H1 (cell line): Measurements from ENCODE around the gene IL2RA. TPM values are rescaled to one million over a fixed set of nuclear protein-coding genes. Genes with fewer than 3 reads are reported as not detected.

Source experiments
- CTCF ChIA-PET: fragments of 300-600 bp; sonication (Branson Sonifier 250); formaldehyde crosslinking; loops from one replicate; lab custom pipeline; 2021; ENCODE audit not compliant: partially characterized antibody; lab: Charles Lee
- POLR2A ChIA-PET: fragments of 300-600 bp; sonication (Branson Sonifier 250); formaldehyde crosslinking; loops from one replicate; lab custom pipeline; 2021; ENCODE audit warnings: inconsistent platforms; ENCODE audit not compliant: partially characterized antibody; lab: Charles Lee
- DNase-seq, 2 experiments: peaks; one replicate each; pipeline versions ENCODE4 v3.0.0 to v3.0.0-alpha.2; 2010 to 2022; ENCODE audit warnings: low spot score in 2 of 2, low read depth in 1 of 2, mixed read lengths in 1 of 2
- FAIRE-seq: peaks from 2 replicates; lab custom pipeline; 2011; peaks lifted over from hg19 to GRCh38; lab: Jason Lieb, UNC
- H2AFZ ChIP-seq: 2 replicates; pipeline ENCODE4 v1.8.1; 2012; ENCODE audit warnings: low read length, inconsistent platforms
- H2AK5ac ChIP-seq: 2 replicates; pipeline ENCODE4 v1.6.1; 2013; ENCODE audit warnings: low read depth, low read length
- H2BK120ac ChIP-seq: replicated peaks from 2 replicates; pipeline ENCODE3; 2013; ENCODE audit warnings: low read depth, low read length, inconsistent platforms
- H2BK12ac ChIP-seq: 2 replicates; pipeline ENCODE4 v1.6.1; 2013; ENCODE audit warnings: low read depth, low read length
- H2BK15ac ChIP-seq: 2 replicates; pipeline ENCODE4 v1.6.1; 2013; ENCODE audit warnings: low read length
- H2BK20ac ChIP-seq: 2 replicates; pipeline ENCODE4 v1.6.1; 2013; ENCODE audit warnings: low read length
- H2BK5ac ChIP-seq: 2 replicates; pipeline ENCODE4 v1.6.1; 2013; ENCODE audit warnings: low read depth, low read length
- H3K14ac ChIP-seq: 2 replicates; pipeline ENCODE4 v1.6.1; 2013; ENCODE audit warnings: inconsistent platforms; ENCODE audit not compliant: insufficient read length
- H3K18ac ChIP-seq: 2 replicates; pipeline ENCODE4 v1.6.1; 2013; ENCODE audit warnings: low read length; ENCODE audit errors: extremely low read depth
- H3K23ac ChIP-seq: 2 replicates; pipeline ENCODE4 v1.6.1; 2013; ENCODE audit warnings: inconsistent platforms; ENCODE audit not compliant: insufficient read length
- H3K23me2 ChIP-seq: 2 replicates; pipeline ENCODE4 v1.6.1; 2013; ENCODE audit warnings: low read depth, low read length
- H3K27ac ChIP-seq: 2 replicates; pipeline ENCODE4 v1.6.1; 2011; ENCODE audit warnings: low read depth, low read length, inconsistent platforms
- H3K27me3 ChIP-seq, 4 experiments: replicated peaks in 1 of 4; 1 replicate in 1 of 4; 2 replicates in 3 of 4; pipeline versions ENCODE4 v1.6.1 to v1.8.1; 2011 to 2013; ENCODE audit warnings: low read length in 3 of 4, mild to moderate bottlenecking in 3 of 4, inconsistent platforms in 2 of 4, mixed read lengths in 2 of 4, moderate library complexity in 1 of 4; ENCODE audit not compliant: control insufficient read depth in 3 of 4, insufficient read depth in 3 of 4; ENCODE audit errors: extremely low read depth in 1 of 4
- H3K36me3 ChIP-seq, 4 experiments: 2 replicates each; pipeline versions ENCODE4 v1.6.1 to v1.8.1; 2011 to 2013; ENCODE audit warnings: mild to moderate bottlenecking in 4 of 4, low read length in 3 of 4, moderate library complexity in 2 of 4, control low read depth in 1 of 4, inconsistent platforms in 1 of 4; ENCODE audit not compliant: insufficient read depth in 4 of 4, control insufficient read depth in 2 of 4
- H3K4ac ChIP-seq: replicated peaks from 2 replicates; pipeline ENCODE3; 2013; ENCODE audit warnings: low read length, low read depth, mixed read lengths, inconsistent platforms; ENCODE audit not compliant: insufficient read length
- H3K4me1 ChIP-seq, 4 experiments: replicated peaks in 1 of 4; 1 replicate in 1 of 4; 2 replicates in 3 of 4; pipeline versions ENCODE4 v1.6.1 to v1.8.1; 2011 to 2013; ENCODE audit warnings: low read length in 3 of 4, inconsistent platforms in 2 of 4, mixed read lengths in 1 of 4; ENCODE audit not compliant: insufficient read depth in 4 of 4, control insufficient read depth in 3 of 4
- H3K4me2 ChIP-seq, 2 experiments: 2 replicates each; pipeline versions ENCODE4 v1.6.1 to v1.8.1; 2011 to 2013; ENCODE audit warnings: low read depth in 2 of 2, low read length in 2 of 2, control low read depth in 1 of 2, inconsistent platforms in 1 of 2, mild to moderate bottlenecking in 1 of 2; ENCODE audit not compliant: insufficient read depth in 1 of 2
- H3K4me3 ChIP-seq, 4 experiments: fragments of 200-600, 300-600 bp in 1 of 4; sonication (generic), shearing (Covaris generic), sonication (Bioruptor Twin) in 1 of 4; 2 replicates each; pipeline versions ENCODE4 v1.5.1 to v1.8.1; 2011 to 2016; ENCODE audit warnings: low read length in 4 of 4, low read depth in 3 of 4, control low read depth in 2 of 4, inconsistent platforms in 2 of 4, mild to moderate bottlenecking in 2 of 4, mixed read lengths in 1 of 4, moderate library complexity in 1 of 4; ENCODE audit not compliant: insufficient read depth in 2 of 4; ENCODE audit errors: extremely low read depth in 1 of 4
- H3K56ac ChIP-seq: replicated peaks from 2 replicates; pipeline ENCODE3; 2013; ENCODE audit warnings: low read depth, mild to moderate bottlenecking, mixed read lengths, low read length, inconsistent platforms; ENCODE audit not compliant: insufficient read length
- H3K79me1 ChIP-seq: 2 replicates; pipeline ENCODE4 v1.6.1; 2013; ENCODE audit warnings: low read depth, low read length, control low read depth
- H3K79me2 ChIP-seq, 2 experiments: 2 replicates each; pipeline versions ENCODE4 v1.6.1 to v1.8.1; 2012 to 2013; ENCODE audit warnings: low read length in 2 of 2, mild to moderate bottlenecking in 2 of 2, inconsistent platforms in 1 of 2; ENCODE audit not compliant: insufficient read depth in 2 of 2, control insufficient read depth in 1 of 2
- H3K9ac ChIP-seq, 4 experiments: replicated peaks in 1 of 4; 1 replicate in 1 of 4; 2 replicates in 3 of 4; pipeline versions ENCODE4 v1.6.1 to v1.8.1; 2011 to 2013; ENCODE audit warnings: low read depth in 3 of 4, low read length in 3 of 4, control low read depth in 2 of 4, mild to moderate bottlenecking in 2 of 4, moderate library complexity in 2 of 4, inconsistent platforms in 1 of 4; ENCODE audit errors: extremely low read depth in 1 of 4
- H3K9me3 ChIP-seq, 2 experiments: 2 replicates each; pipeline versions ENCODE4 v1.6.1 to v1.8.1; 2012 to 2013; ENCODE audit warnings: mild to moderate bottlenecking in 2 of 2, moderate library complexity in 2 of 2, control low read depth in 1 of 2, inconsistent platforms in 1 of 2, low read depth in 1 of 2, low read length in 1 of 2, mixed read lengths in 1 of 2; ENCODE audit not compliant: insufficient read depth in 2 of 2
- H4K20me1 ChIP-seq, 2 experiments: replicated peaks in 1 of 2; 2 replicates each; pipeline versions ENCODE3 to v1.8.1; 2011 to 2013; ENCODE audit warnings: inconsistent platforms in 2 of 2, low read length in 2 of 2, mild to moderate bottlenecking in 1 of 2; ENCODE audit not compliant: insufficient read depth in 2 of 2, control insufficient read depth in 1 of 2
- H4K5ac ChIP-seq: 2 replicates; pipeline ENCODE4 v1.6.1; 2013; ENCODE audit warnings: low read length, low read depth, mixed read lengths, inconsistent platforms; ENCODE audit not compliant: insufficient read length
- H4K8ac ChIP-seq: 2 replicates; pipeline ENCODE4 v1.8.0; 2013; ENCODE audit warnings: mild to moderate bottlenecking, moderate library complexity, low read length, inconsistent platforms; ENCODE audit not compliant: insufficient read depth; ENCODE audit errors: extremely low read depth
- H4K91ac ChIP-seq: replicated peaks from 2 replicates; pipeline ENCODE3; 2013; ENCODE audit warnings: low read length, mixed read lengths, inconsistent platforms; ENCODE audit not compliant: insufficient read length
- CHD2 ChIP-seq: IDR thresholded peaks from 2 replicates; pipeline ENCODE4 v1.6.1; 2012; ENCODE audit warnings: low read length, improper control_type of control experiment
- WGBS, 2 experiments: shearing (Covaris generic) in 1 of 2; methylation state at CpG; one replicate each; pipeline versions ENCODE4 v1.1.6 to v1.1.7; 2013 to 2015; ENCODE audit warnings: low lambda C conversion rate in 2 of 2, mixed read lengths in 2 of 2, inconsistent platforms in 1 of 2, low coverage in 1 of 2, missing lambda C conversion rate in 1 of 2; ENCODE audit not compliant: insufficient replicate concordance in 2 of 2, insufficient coverage in 1 of 2, insufficient read length in 1 of 2; ENCODE audit errors: extremely low coverage in 1 of 2, missing lambda C conversion rate in 1 of 2; 5-methylcytosine and 5-hydroxymethylcytosine counted together
- polyA plus RNA-seq, 7 experiments: library from polyadenylated mRNA; depleted of rRNA in 3 of 7; stranded (reverse) in 5 of 7; unstranded in 2 of 7; fragments of >200 nt in 5 of 7; fragments of 200-250 nt in 2 of 7; gene quantifications; 1 replicate in 5 of 7; 2 replicates in 1 of 7; 4 replicates in 1 of 7; pipeline versions ENCODE4 v1.2.1 to v1.2.3, GENCODE V29; 2011 to 2013; ENCODE audit warnings: missing spikeins in 2 of 7, mixed read lengths in 2 of 7
- total RNA-seq: library from RNA; stranded (reverse); fragmentation: NEBNext Ultra II Directional; extraction: Animal tissue kit (Norgen Biotek cat#: 25700); gene quantifications from 2 replicates; pipeline ENCODE4 v1.2.1, GENCODE V29; 2021

The IL2RA gene
- total and polyA plus RNA-seq, 2 of the 8 experiments (the other 6 are each of a cell fraction or from before 2014, with no cell fraction given) = not detected

GRCh38 chr10:6053303-6053702 is 8.9 kb downstream of the IL2RA start:
- 88% methylated on average over 4 of the region's 4 CpGs; no CpG with 5 or more reads in 1 of the 2 experiments for WGBS, 2 experiments
- peaks cover 0 to 2% (median 0%) of the 10 kb centered on the region in 4 experiments; a peak in 1 of 7 replicates for H3K4me1 ChIP-seq
- H2AFZ ChIP-seq = no peak overlapping the region
- H3K27me3 ChIP-seq = no peaks in the 10 kb centered on the region
- no peak overlapping the region for H3K23ac ChIP-seq
- no peak overlapping the region for H2AK5ac ChIP-seq
- DNase-seq (no peak), FAIRE-seq (no peak)
- H3K18ac ChIP-seq = no peak overlapping the region
- H2BK120ac ChIP-seq = no peak overlapping the region
- no peak overlapping the region for H4K8ac ChIP-seq
- no peak overlapping the region for H4K5ac ChIP-seq
- CTCF ChIA-PET = interaction anchor here (0.7 to 1.3 kb wide), 4 partner anchors 10 to 33 kb away, joined by 3 to 5 read pairs (median 3); no protein-coding TSS in a partner anchor
- H3K36me3 ChIP-seq = no peaks in the 10 kb centered on the region
- POLR2A ChIA-PET = interaction anchor here (1.0 kb wide), 1 partner anchor 149 kb away, joined by 3 read pairs; the partner anchor contains the start of gene PFKFB3
- H3K9ac ChIP-seq = no peak overlapping the region
- H2BK20ac ChIP-seq = no peak overlapping the region
- no peak overlapping the region for H3K4me3 ChIP-seq
- H4K91ac ChIP-seq = no peak overlapping the region
- H3K4me2 ChIP-seq = no peak overlapping the region
- H3K9me3 ChIP-seq = no peaks in the 10 kb centered on the region
- no peaks in the 10 kb centered on the region for H3K23me2 ChIP-seq
- no peaks in the 10 kb centered on the region for H3K79me1 ChIP-seq
- H4K20me1 ChIP-seq = no peaks in the 10 kb centered on the region
- no peak overlapping the region for H2BK15ac ChIP-seq
- H3K4ac ChIP-seq = no peak overlapping the region
- H3K14ac ChIP-seq = no peak overlapping the region
- H2BK5ac ChIP-seq = no peak overlapping the region
- H3K56ac ChIP-seq = no peak overlapping the region
- no peak overlapping the region for H2BK12ac ChIP-seq
- no peak overlapping the region for H3K27ac ChIP-seq
- no peaks in the 10 kb centered on the region for H3K79me2 ChIP-seq
- no peak for TF ChIP-seq CHD2
